Karpas-422 (cell line): ENCODE measurements around the gene PAQR6. TPM values are rescaled to one million over a fixed set of nuclear protein-coding genes. Genes with fewer than 3 reads are reported as not detected.

Experiments
- DNase-seq: peaks from one replicate; pipeline ENCODE4 v3.0.0-alpha.2; 2015
- H2AFZ ChIP-seq: fragments of 200-600 bp; sonication (generic); 2 replicates; pipeline ENCODE4 v1.6.1; 2014; ENCODE audit warnings: antibody characterized with exemption, low read length, mixed read lengths
- H3K27ac ChIP-seq: fragments of 200-600 bp; sonication (generic); 2 replicates; pipeline ENCODE4 v1.5.1; 2014; ENCODE audit warnings: mild to moderate bottlenecking, low read length, moderate library complexity
- H3K27me3 ChIP-seq: fragments of 200-600 bp; sonication (generic); 2 replicates; pipeline ENCODE4 v1.6.1; 2014; ENCODE audit warnings: low read length, mixed read lengths
- H3K36me3 ChIP-seq: fragments of 200-600 bp; sonication (generic); 2 replicates; pipeline ENCODE4 v1.6.1; 2014; ENCODE audit warnings: low read length, mixed read lengths; ENCODE audit not compliant: insufficient read depth
- H3K4me1 ChIP-seq: fragments of 200-600 bp; sonication (generic); 2 replicates; pipeline ENCODE4 v1.6.1; 2014; ENCODE audit warnings: mild to moderate bottlenecking, low read length, mixed read lengths
- H3K4me2 ChIP-seq: fragments of 200-600 bp; sonication (generic); 2 replicates; pipeline ENCODE4 v1.6.1; 2014; ENCODE audit warnings: low read length, low read depth, mild to moderate bottlenecking; ENCODE audit not compliant: poor library complexity, severe bottlenecking
- H3K4me3 ChIP-seq: fragments of 200-600 bp; sonication (generic); 2 replicates; pipeline ENCODE4 v1.5.1; 2014; ENCODE audit warnings: mild to moderate bottlenecking, antibody characterized with exemption, low read length, mixed read lengths
- H3K79me2 ChIP-seq: fragments of 200-600 bp; sonication (generic); 2 replicates; pipeline ENCODE4 v1.6.1; 2014; ENCODE audit warnings: mild to moderate bottlenecking, low read length, mixed read lengths
- H3K9ac ChIP-seq: fragments of 200-600 bp; sonication (generic); 2 replicates; pipeline ENCODE4 v1.6.0; 2014; ENCODE audit warnings: low read length
- H3K9me2 ChIP-seq: fragments of 200-600 bp; sonication (generic), shearing (Covaris generic); replicated peaks from 2 replicates; pipeline ENCODE4 v1.6.0; 2014; ENCODE audit warnings: mild to moderate bottlenecking, low read length, moderate library complexity; ENCODE audit not compliant: insufficient read depth
- H3K9me3 ChIP-seq: fragments of 300-700, 200-600 bp; sonication (generic); 2 replicates; pipeline ENCODE4 v1.6.1; 2014; ENCODE audit warnings: low read length, mixed read lengths
- H4K20me1 ChIP-seq: fragments of 200-600 bp; sonication (generic); 2 replicates; pipeline ENCODE4 v1.6.1; 2014; ENCODE audit warnings: mild to moderate bottlenecking, antibody characterized with exemption, low read length, low read depth; ENCODE audit not compliant: insufficient read depth
- total RNA-seq: library from RNA; depleted of rRNA; stranded (reverse); fragments of >200 nt; shearing (Covaris generic); gene quantifications from 2 replicates; pipeline ENCODE4 v1.2.3, GENCODE V29; 2014; ENCODE audit warnings: low replicate concordance

Gene PAQR6
- total RNA-seq, 1 experiment from 2014 or later = 7.6 TPM

GRCh38 chr1:156279837-156280236, 32.0 kb upstream of the PAQR6 start:
- Histone ChIP-seq H3K4me2 (no peak overlapping the region), H3K4me1 (peaks cover 24% of the 10 kb centered on the region), H2AFZ (no peak overlapping the region), H3K27me3 (no peaks in the 10 kb centered on the region), H3K4me3 (no peak overlapping the region), H3K9me3 (no peaks in the 10 kb centered on the region), H3K79me2 (peaks cover 63% of the 10 kb centered on the region), H3K27ac (no peak overlapping the region), H4K20me1 (peaks cover 25% of the 10 kb centered on the region; the same call in 1 of the 2 replicates), H3K9me2 (no peaks in the 10 kb centered on the region), H3K36me3 (peaks cover 40% of the 10 kb centered on the region; the same call in 1 of the 2 replicates), H3K9ac (no peak overlapping the region)
- DNase-seq = no peak

- no peak for DNase-seq
- H2AFZ ChIP-seq = no peak overlapping the region
- peaks cover 16% of the 10 kb centered on the region for H3K4me1 ChIP-seq
- H3K9me2 ChIP-seq = no peaks in the 10 kb centered on the region
- H3K4me2 ChIP-seq = no peak overlapping the region
- no peaks in the 10 kb centered on the region for H3K27me3 ChIP-seq
- no peak overlapping the region for H3K9ac ChIP-seq
- no peak overlapping the region for H3K4me3 ChIP-seq
- H3K79me2 ChIP-seq = peaks cover 42% of the 10 kb centered on the region
- H4K20me1 ChIP-seq = peaks cover 28% of the 10 kb centered on the region; the same call in 1 of the 2 replicates
- H3K9me3 ChIP-seq = no peaks in the 10 kb centered on the region
- H3K36me3 ChIP-seq = peaks cover 60% of the 10 kb centered on the region
- H3K27ac ChIP-seq = no peak overlapping the region
Measured at GRCh38 chr1:156276966-156277381, 29.1 kb upstream of the PAQR6 start.

- H3K36me3 ChIP-seq = peaks cover 60% of the 10 kb centered on the region
- peaks cover 25% of the 10 kb centered on the region; the same call in 1 of the 2 replicates for H4K20me1 ChIP-seq
- H3K79me2 ChIP-seq = peaks cover 37% of the 10 kb centered on the region
- DNase-seq = no peak
- H3K27ac ChIP-seq = no peak overlapping the region
- H3K4me1 ChIP-seq = peaks cover 13% of the 10 kb centered on the region
- no peak overlapping the region for H3K4me3 ChIP-seq
- H2AFZ ChIP-seq = no peak overlapping the region
- no peaks in the 10 kb centered on the region for H3K9me3 ChIP-seq
- H3K27me3 ChIP-seq = no peaks in the 10 kb centered on the region
- no peak overlapping the region for H3K9ac ChIP-seq
- H3K4me2 ChIP-seq = no peak overlapping the region
- H3K9me2 ChIP-seq = no peaks in the 10 kb centered on the region
Measured at GRCh38 chr1:156276532-156276931, 28.7 kb upstream of the PAQR6 start.

GRCh38 chr1:156270314-156270713, 22.5 kb upstream of the PAQR6 start:
- Histone ChIP-seq H3K9me3 (no peaks in the 10 kb centered on the region), H4K20me1 (0 out of 2 replicates have a peak, but pooled peaks cover 3% of the 10 kb centered on the region), H3K9me2 (no peaks in the 10 kb centered on the region), H3K9ac (no peak overlapping the region), H2AFZ (no peak overlapping the region), H3K36me3 (peaks cover 59% of the 10 kb centered on the region), H3K27ac (no peak overlapping the region), H3K4me1 (no peaks in the 10 kb centered on the region), H3K79me2 (no peaks in the 10 kb centered on the region), H3K4me3 (no peak overlapping the region), H3K4me2 (no peak overlapping the region), H3K27me3 (no peaks in the 10 kb centered on the region)
- no peak for DNase-seq

GRCh38 chr1:156268336-156268735, 20.5 kb upstream of the PAQR6 start:
- Histone ChIP-seq H3K79me2 (no peaks in the 10 kb centered on the region), H3K27me3 (no peaks in the 10 kb centered on the region)

GRCh38 chr1:156266051-156266450, 18.2 kb upstream of the PAQR6 start:
- Histone ChIP-seq H4K20me1 (no peaks in the 10 kb centered on the region), H3K79me2 (no peaks in the 10 kb centered on the region), H2AFZ (no peak overlapping the region), H3K9me3 (no peaks in the 10 kb centered on the region), H3K4me2 (no peak overlapping the region), H3K9me2 (no peaks in the 10 kb centered on the region), H3K27me3 (no peaks in the 10 kb centered on the region), H3K36me3 (peaks cover 52% of the 10 kb centered on the region), H3K4me3 (no peak overlapping the region), H3K4me1 (no peaks in the 10 kb centered on the region), H3K9ac (no peak overlapping the region), H3K27ac (no peak overlapping the region)
- no peak for DNase-seq

More at GRCh38 chr1:156268336-156268735, 20.5 kb upstream of the PAQR6 start:
- Histone ChIP-seq H3K4me3 (no peak overlapping the region), H4K20me1 (0 out of 2 replicates have a peak, but pooled peaks cover 3% of the 10 kb centered on the region), H3K4me2 (no peak overlapping the region), H3K36me3 (peaks cover 55% of the 10 kb centered on the region), H3K4me1 (no peaks in the 10 kb centered on the region), H3K9me2 (no peaks in the 10 kb centered on the region), H3K9ac (no peak overlapping the region), H3K27ac (no peak overlapping the region), H2AFZ (no peak overlapping the region), H3K9me3 (no peaks in the 10 kb centered on the region)
- DNase-seq = no peak

GRCh38 chr1:156263288-156263655, 15.4 kb upstream of the PAQR6 start:
- Histone ChIP-seq H3K4me1 (no peaks in the 10 kb centered on the region), H3K4me3 (no peak overlapping the region), H3K79me2 (no peaks in the 10 kb centered on the region), H3K9ac (no peak overlapping the region), H3K27me3 (no peaks in the 10 kb centered on the region), H3K9me2 (no peaks in the 10 kb centered on the region), H3K27ac (no peak overlapping the region), H4K20me1 (no peaks in the 10 kb centered on the region), H3K4me2 (no peak overlapping the region), H3K9me3 (no peaks in the 10 kb centered on the region), H3K36me3 (peaks cover 58% of the 10 kb centered on the region), H2AFZ (no peak overlapping the region)
- no peak for DNase-seq

- H3K9ac ChIP-seq = no peak overlapping the region
- no peaks in the 10 kb centered on the region for H4K20me1 ChIP-seq
- H3K36me3 ChIP-seq = peaks cover 58% of the 10 kb centered on the region
- H3K27ac ChIP-seq = no peak overlapping the region
- no peaks in the 10 kb centered on the region for H3K4me1 ChIP-seq
- no peaks in the 10 kb centered on the region for H3K9me3 ChIP-seq
- no peak overlapping the region for H2AFZ ChIP-seq
- H3K4me3 ChIP-seq = no peak overlapping the region
- no peaks in the 10 kb centered on the region for H3K9me2 ChIP-seq
- H3K27me3 ChIP-seq = no peaks in the 10 kb centered on the region
- no peaks in the 10 kb centered on the region for H3K79me2 ChIP-seq
- no peak overlapping the region for H3K4me2 ChIP-seq
- DNase-seq = no peak
Measured at GRCh38 chr1:156262461-156263287, 14.8 kb upstream of the PAQR6 start.
